Measurements from ENCODE around the gene F2R. TPM values are rescaled to one million over a fixed set of nuclear protein-coding genes. Genes with fewer than 3 reads are reported as not detected.

Gene F2R
- polyA plus RNA-seq (2013) = 8.8 and 9.2 TPM in 2 replicates

- no CpG with 5 or more reads among the region's 82 CpGs for WGBS (ENCODE audit: extremely low coverage, insufficient coverage, insufficient read length)
These were observed at the start of gene F2R for GRCh38 chr5:76715736-76716455. TSS of gene F2R (plus strand) at chr5:76716126. CDS start at chr5:76716308, 182 bp downstream.

GRCh38 chr5:76667495-76667894 is 48.4 kb upstream of the F2R start:
- Histone ChIP-seq H2BK12ac (ENCODE audit: low read length) (no peak overlapping the region), H3K4me1 (ENCODE audit: control insufficient read depth in 1 of 2, insufficient read depth in 2 of 2, low read length in 2 of 2) (no peaks in the 10 kb centered on the region), H4K91ac (ENCODE audit: low read depth, low read length) (no peak overlapping the region), H3K79me1 (ENCODE audit: low read length) (no peaks in the 10 kb centered on the region), H2AFZ (ENCODE audit: insufficient read depth, low read length, poor library complexity) (no peak overlapping the region), H2BK120ac (ENCODE audit: insufficient read depth, low read length, poor library complexity) (no peak overlapping the region), H2BK5ac (ENCODE audit: low read depth, low read length, poor library complexity) (no peak overlapping the region), H4K8ac (ENCODE audit: low read depth, low read length) (no peak overlapping the region), H2AK5ac (ENCODE audit: low read length) (no peak overlapping the region), H4K12ac (ENCODE audit: low read depth, low read length) (no peak overlapping the region), H3K4me2 (ENCODE audit: low read length) (no peak overlapping the region), H3K27me3 (ENCODE audit: insufficient read depth, low read length) (no peaks in the 10 kb centered on the region), H3K9ac (ENCODE audit: low read length) (no peak overlapping the region), H3K4me3 (ENCODE audit: low read depth, low read length) (no peak overlapping the region), H3K23ac (ENCODE audit: low read length) (no peak overlapping the region), H3K14ac (ENCODE audit: low read length) (no peak overlapping the region), H3K4ac (ENCODE audit: low read depth, low read length) (no peak overlapping the region), H3K36me3 (ENCODE audit: control insufficient read depth in 1 of 2, insufficient read depth in 2 of 2, low read length in 2 of 2) (no peaks in the 10 kb centered on the region), H3K27ac (ENCODE audit: low read depth, low read length) (no peak overlapping the region), H3K79me2 (ENCODE audit: control insufficient read depth, insufficient read depth, low read length, poor library complexity) (no peaks in the 10 kb centered on the region), H3K18ac (ENCODE audit: low read length) (no peak overlapping the region), H3K9me3 (ENCODE audit: insufficient read depth, low read depth, low read length) (no peaks in the 10 kb centered on the region)
- no CpG with 5 or more reads among the region's 2 CpGs for WGBS (ENCODE audit: extremely low coverage, insufficient coverage, insufficient read length)
- no peak for DNase-seq

More at GRCh38 chr5:76715736-76716455, at the start of gene F2R:
- H4K12ac ChIP-seq (ENCODE audit: low read depth, low read length) = peak within 1 kb of the TSS; percentile 34
- H4K8ac ChIP-seq (ENCODE audit: low read depth, low read length) = peak within 1 kb of the TSS; percentile 74
- H2AK5ac ChIP-seq (ENCODE audit: low read length) = no peak within 1 kb of the TSS
- peak within 1 kb of the TSS; percentile 98 for H3K4me2 ChIP-seq (ENCODE audit: low read length)
- peaks cover 2% of the 10 kb centered on the region for H3K79me1 ChIP-seq (ENCODE audit: low read length)
- peak within 1 kb of the TSS; percentile 94 for H3K18ac ChIP-seq (ENCODE audit: low read length)
- H3K4me1 ChIP-seq (ENCODE audit: control insufficient read depth in 1 of 2, insufficient read depth in 2 of 2, low read length in 2 of 2) = peaks cover 6 to 13% of the 10 kb centered on the region in 2 experiments
- H3K9ac ChIP-seq (ENCODE audit: low read length) = peak within 1 kb of the TSS; percentile 52
- no peaks in the 10 kb centered on the region for H3K36me3 ChIP-seq (ENCODE audit: control insufficient read depth in 1 of 2, insufficient read depth in 2 of 2, low read length in 2 of 2)
- H4K91ac ChIP-seq (ENCODE audit: low read depth, low read length) = peak within 1 kb of the TSS; percentile 81
- peak within 1 kb of the TSS; percentile 86 for H2BK120ac ChIP-seq (ENCODE audit: insufficient read depth, low read length, poor library complexity)
- no peak within 1 kb of the TSS for H3K23ac ChIP-seq (ENCODE audit: low read length)
- peaks cover 13% of the 10 kb centered on the region for H3K27me3 ChIP-seq (ENCODE audit: insufficient read depth, low read length)
- H2BK12ac ChIP-seq (ENCODE audit: low read length) = peak within 1 kb of the TSS; percentile 56
- no peak within 1 kb of the TSS for H2BK5ac ChIP-seq (ENCODE audit: low read depth, low read length, poor library complexity)
- H2AFZ ChIP-seq (ENCODE audit: insufficient read depth, low read length, poor library complexity) = peak within 1 kb of the TSS; percentile 92
- peak within 1 kb of the TSS; percentile 84 for H3K4ac ChIP-seq (ENCODE audit: low read depth, low read length)
- H3K14ac ChIP-seq (ENCODE audit: low read length) = peak within 1 kb of the TSS; percentile 94
- peaks cover 3% of the 10 kb centered on the region for H3K9me3 ChIP-seq (ENCODE audit: insufficient read depth, low read depth, low read length)
- H3K27ac ChIP-seq (ENCODE audit: low read depth, low read length) = no peak within 1 kb of the TSS
- peaks cover 5% of the 10 kb centered on the region for H3K79me2 ChIP-seq (ENCODE audit: control insufficient read depth, insufficient read depth, low read length, poor library complexity)
- peak; percentile 7 to 46 for DNase-seq
- H3K4me3 ChIP-seq (ENCODE audit: low read depth, low read length) = peak within 1 kb of the TSS; percentile 78

GRCh38 chr5:76669245-76669644 is 46.7 kb upstream of the F2R start:
- no CpG with 5 or more reads among the region's 5 CpGs for WGBS (ENCODE audit: extremely low coverage, insufficient coverage, insufficient read length)
- Histone ChIP-seq H2AFZ (ENCODE audit: insufficient read depth, low read length, poor library complexity) (no peak overlapping the region), H3K79me2 (ENCODE audit: control insufficient read depth, insufficient read depth, low read length, poor library complexity) (no peaks in the 10 kb centered on the region), H3K27ac (ENCODE audit: low read depth, low read length) (no peak overlapping the region), H3K4me2 (ENCODE audit: low read length) (no peak overlapping the region), H4K8ac (ENCODE audit: low read depth, low read length) (no peak overlapping the region), H3K14ac (ENCODE audit: low read length) (no peak overlapping the region), H2AK5ac (ENCODE audit: low read length) (no peak overlapping the region), H3K18ac (ENCODE audit: low read length) (no peak overlapping the region), H3K79me1 (ENCODE audit: low read length) (no peaks in the 10 kb centered on the region), H3K23ac (ENCODE audit: low read length) (no peak overlapping the region), H3K27me3 (ENCODE audit: insufficient read depth, low read length) (no peaks in the 10 kb centered on the region), H3K36me3 (ENCODE audit: control insufficient read depth in 1 of 2, insufficient read depth in 2 of 2, low read length in 2 of 2) (no peaks in the 10 kb centered on the region), H2BK12ac (ENCODE audit: low read length) (no peak overlapping the region), H2BK5ac (ENCODE audit: low read depth, low read length, poor library complexity) (no peak overlapping the region), H4K12ac (ENCODE audit: low read depth, low read length) (no peak overlapping the region), H2BK120ac (ENCODE audit: insufficient read depth, low read length, poor library complexity) (no peak overlapping the region), H3K4me3 (ENCODE audit: low read depth, low read length) (no peak overlapping the region), H3K9me3 (ENCODE audit: insufficient read depth, low read depth, low read length) (no peaks in the 10 kb centered on the region), H3K4me1 (ENCODE audit: control insufficient read depth in 1 of 2, insufficient read depth in 2 of 2, low read length in 2 of 2) (no peaks in the 10 kb centered on the region), H3K4ac (ENCODE audit: low read depth, low read length) (no peak overlapping the region), H4K91ac (ENCODE audit: low read depth, low read length) (no peak overlapping the region), H3K9ac (ENCODE audit: low read length) (no peak overlapping the region)
- peak in 1 of 2 donors; percentile 55 for DNase-seq

- no peak overlapping the region for H3K4me2 ChIP-seq (ENCODE audit: low read length)
- H3K79me2 ChIP-seq (ENCODE audit: control insufficient read depth, insufficient read depth, low read length, poor library complexity) = no peaks in the 10 kb centered on the region
- H3K9me3 ChIP-seq (ENCODE audit: insufficient read depth, low read depth, low read length) = no peaks in the 10 kb centered on the region
- no peak overlapping the region for H3K14ac ChIP-seq (ENCODE audit: low read length)
- H2AFZ ChIP-seq (ENCODE audit: insufficient read depth, low read length, poor library complexity) = no peak overlapping the region
- no peaks in the 10 kb centered on the region for H3K36me3 ChIP-seq (ENCODE audit: control insufficient read depth in 1 of 2, insufficient read depth in 2 of 2, low read length in 2 of 2)
- H2BK120ac ChIP-seq (ENCODE audit: insufficient read depth, low read length, poor library complexity) = no peak overlapping the region
- no peak overlapping the region for H2BK5ac ChIP-seq (ENCODE audit: low read depth, low read length, poor library complexity)
- no peak overlapping the region for H2AK5ac ChIP-seq (ENCODE audit: low read length)
- no peak overlapping the region for H3K23ac ChIP-seq (ENCODE audit: low read length)
- H3K27me3 ChIP-seq (ENCODE audit: insufficient read depth, low read length) = no peaks in the 10 kb centered on the region
- H3K9ac ChIP-seq (ENCODE audit: low read length) = no peak overlapping the region
- H3K4me1 ChIP-seq (ENCODE audit: control insufficient read depth in 1 of 2, insufficient read depth in 2 of 2, low read length in 2 of 2) = no peaks in the 10 kb centered on the region
- no peak overlapping the region for H4K12ac ChIP-seq (ENCODE audit: low read depth, low read length)
- H2BK12ac ChIP-seq (ENCODE audit: low read length) = no peak overlapping the region
- no peak overlapping the region for H3K4ac ChIP-seq (ENCODE audit: low read depth, low read length)
- no CpG with 5 or more reads among the region's 3 CpGs for WGBS (ENCODE audit: extremely low coverage, insufficient coverage, insufficient read length)
- no peak overlapping the region for H4K91ac ChIP-seq (ENCODE audit: low read depth, low read length)
- H3K27ac ChIP-seq (ENCODE audit: low read depth, low read length) = no peak overlapping the region
- no peak overlapping the region for H3K4me3 ChIP-seq (ENCODE audit: low read depth, low read length)
- no peak for DNase-seq
- H3K79me1 ChIP-seq (ENCODE audit: low read length) = no peaks in the 10 kb centered on the region
- H3K18ac ChIP-seq (ENCODE audit: low read length) = no peak overlapping the region
- no peak overlapping the region for H4K8ac ChIP-seq (ENCODE audit: low read depth, low read length)
These were observed 45.4 kb upstream of the F2R start for GRCh38 chr5:76670508-76670907.

Data from trophoblast cell (in vitro differentiated cells and primary cell).